Smooth muscle cell (in vitro differentiated cells): ENCODE data around the gene PBX1. TPM values are rescaled to one million over a fixed set of nuclear protein-coding genes. Genes with fewer than 3 reads are reported as not detected.

Experiments
- DNase-seq: peaks from one replicate; lab custom pipeline; 2025; ENCODE audit not compliant: unreplicated experiment; lab: John Stamatoyannopoulos, UW
- H2AFZ ChIP-seq: fragments of 200-600 bp; sonication (generic); 2 replicates; pipeline ENCODE4 v1.6.0; 2016; ENCODE audit warnings: antibody characterized with exemption, low read depth, mild to moderate bottlenecking
- H3F3A ChIP-seq: fragments of 200-600 bp; sonication (generic); 2 replicates; pipeline ENCODE4 v1.6.0; 2017; ENCODE audit warnings: antibody characterized with exemption, low read depth
- H3K27ac ChIP-seq: fragments of 200-600 bp; sonication (generic); 2 replicates; pipeline ENCODE4 v1.5.1; 2016; ENCODE audit warnings: low read depth, mild to moderate bottlenecking
- H3K27me3 ChIP-seq: fragments of 200-600 bp; sonication (generic); 2 replicates; pipeline ENCODE4 v1.6.1; 2016; ENCODE audit warnings: low read depth, mild to moderate bottlenecking
- H3K36me3 ChIP-seq: fragments of 200-600 bp; sonication (generic); 2 replicates; pipeline ENCODE4 v1.5.1; 2016; ENCODE audit warnings: low read depth
- H3K4me1 ChIP-seq: fragments of 200-600 bp; sonication (generic); 2 replicates; pipeline ENCODE4 v1.5.1; 2016; ENCODE audit warnings: low read depth
- H3K4me2 ChIP-seq: fragments of 200-600 bp; sonication (generic); 2 replicates; pipeline ENCODE4 v1.6.0; 2016; ENCODE audit warnings: mild to moderate bottlenecking
- H3K4me3 ChIP-seq: fragments of 200-600 bp; sonication (generic); 2 replicates; pipeline ENCODE4 v1.5.1; 2016; ENCODE audit warnings: mild to moderate bottlenecking
- H3K79me2 ChIP-seq: fragments of 200-600 bp; sonication (generic); 2 replicates; pipeline ENCODE4 v1.6.0; 2016; ENCODE audit warnings: low read depth, mild to moderate bottlenecking
- H3K9ac ChIP-seq: fragments of 200-600 bp; sonication (generic); 2 replicates; pipeline ENCODE4 v1.6.0; 2016; ENCODE audit warnings: low read depth
- H3K9me3 ChIP-seq: fragments of 200-600 bp; sonication (generic); replicated peaks from 2 replicates; pipeline ENCODE4 v1.5.1; 2016; ENCODE audit warnings: low read depth
- H4K20me1 ChIP-seq: fragments of 200-600 bp; sonication (generic); 2 replicates; pipeline ENCODE4 v1.6.0; 2016; ENCODE audit warnings: low read depth
- WGBS: methylation state at CpG from one replicate; pipeline ENCODE4 v1.1.7; 2016; ENCODE audit warnings: low lambda C conversion rate; 5-methylcytosine and 5-hydroxymethylcytosine counted together
- polyA plus RNA-seq: library from polyadenylated mRNA; unstranded; fragments of >200 nt; fragmentation: Nextera tagmentation; extraction: Ambion mirVana; gene quantifications from 2 replicates; pipeline ENCODE4 v1.2.1, GENCODE V29; 2016
- total RNA-seq: library from RNA; depleted of rRNA; stranded (reverse); fragments of >200 nt; gene quantifications from 2 replicates; pipeline ENCODE4 v1.2.3, GENCODE V29; 2014
- TF ChIP-seq, protein P1 (sequence below): fragments of 200-600 bp; sonication (generic); IDR thresholded peaks from 2 replicates; pipeline ENCODE4 v1.5.1; 2017; ENCODE audit warnings: borderline replicate concordance, mild to moderate bottlenecking, antibody characterized with exemption; ENCODE audit not compliant: insufficient read depth, poor library complexity, severe bottlenecking

Gene PBX1
- total and polyA plus RNA-seq, 2 experiments from 2014 or later: 8.1 to 70.8 TPM

DNA sequence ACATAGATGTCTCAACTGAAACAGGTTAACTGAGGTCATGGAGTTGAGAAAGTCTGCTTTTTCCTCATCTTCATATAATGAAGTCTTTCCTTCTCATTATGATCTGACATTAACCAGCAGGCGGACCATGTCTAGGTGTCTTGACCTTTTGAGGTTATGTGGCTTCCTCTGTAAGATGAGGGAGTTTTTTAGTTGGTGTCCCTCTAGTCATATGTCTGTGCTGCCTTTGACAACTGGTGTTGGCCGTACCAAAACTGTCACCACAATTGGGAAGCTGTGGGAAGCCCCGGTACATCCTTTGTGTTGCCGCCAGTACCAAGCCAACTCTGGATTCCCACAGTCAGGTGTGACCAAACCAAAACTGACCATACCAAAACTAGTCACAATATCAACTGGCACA is 105.1 kb downstream of the PBX1 start:
- Histone ChIP-seq H3K4me3 (no peak overlapping the region), H3K27ac (no peak overlapping the region), H3K4me2 (no peak overlapping the region), H3F3A (no peaks in the 10 kb centered on the region), H2AFZ (no peak overlapping the region), H3K27me3 (no peaks in the 10 kb centered on the region), H3K4me1 (peaks cover 6% of the 10 kb centered on the region), H3K9ac (no peak overlapping the region), H3K36me3 (no peaks in the 10 kb centered on the region), H4K20me1 (peaks cover 28% of the 10 kb centered on the region), H3K9me3 (no peaks in the 10 kb centered on the region), H3K79me2 (peaks cover 63% of the 10 kb centered on the region)
- WGBS: 98% methylated on average over 4 of the region's 4 CpGs
- TF ChIP-seq, protein P1, sequence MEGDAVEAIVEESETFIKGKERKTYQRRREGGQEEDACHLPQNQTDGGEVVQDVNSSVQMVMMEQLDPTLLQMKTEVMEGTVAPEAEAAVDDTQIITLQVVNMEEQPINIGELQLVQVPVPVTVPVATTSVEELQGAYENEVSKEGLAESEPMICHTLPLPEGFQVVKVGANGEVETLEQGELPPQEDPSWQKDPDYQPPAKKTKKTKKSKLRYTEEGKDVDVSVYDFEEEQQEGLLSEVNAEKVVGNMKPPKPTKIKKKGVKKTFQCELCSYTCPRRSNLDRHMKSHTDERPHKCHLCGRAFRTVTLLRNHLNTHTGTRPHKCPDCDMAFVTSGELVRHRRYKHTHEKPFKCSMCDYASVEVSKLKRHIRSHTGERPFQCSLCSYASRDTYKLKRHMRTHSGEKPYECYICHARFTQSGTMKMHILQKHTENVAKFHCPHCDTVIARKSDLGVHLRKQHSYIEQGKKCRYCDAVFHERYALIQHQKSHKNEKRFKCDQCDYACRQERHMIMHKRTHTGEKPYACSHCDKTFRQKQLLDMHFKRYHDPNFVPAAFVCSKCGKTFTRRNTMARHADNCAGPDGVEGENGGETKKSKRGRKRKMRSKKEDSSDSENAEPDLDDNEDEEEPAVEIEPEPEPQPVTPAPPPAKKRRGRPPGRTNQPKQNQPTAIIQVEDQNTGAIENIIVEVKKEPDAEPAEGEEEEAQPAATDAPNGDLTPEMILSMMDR: no peak
- DNase-seq: no peak

DNA sequence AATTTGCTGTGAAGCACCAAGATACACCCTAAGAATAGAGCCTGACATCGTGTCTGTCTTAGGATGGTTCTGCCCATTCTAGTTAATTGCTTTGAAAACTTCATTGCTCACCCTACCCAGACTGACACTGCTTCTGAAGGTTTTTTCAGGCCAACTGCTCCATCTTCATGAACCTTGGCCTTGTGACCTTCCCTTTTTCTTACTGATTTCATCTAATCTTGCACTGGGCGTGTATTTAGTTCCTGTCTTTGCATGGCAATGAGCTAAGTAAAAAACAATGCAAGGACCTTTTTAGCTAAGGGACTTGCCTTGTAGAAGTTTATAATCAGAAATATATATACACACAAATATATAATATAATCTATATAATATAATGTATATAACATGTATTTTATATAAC is 108.0 kb downstream of the PBX1 start:
- no peak overlapping the region for H3K27ac ChIP-seq
- no peaks in the 10 kb centered on the region for H3K9me3 ChIP-seq
- peaks cover 79% of the 10 kb centered on the region for H3K79me2 ChIP-seq
- H3K36me3 ChIP-seq: no peaks in the 10 kb centered on the region
- TF ChIP-seq, protein P1: no peak
- no peak overlapping the region for H2AFZ ChIP-seq
- no peak for DNase-seq
- H3K4me3 ChIP-seq: no peak overlapping the region
- no peak overlapping the region for H3K9ac ChIP-seq
- no peak overlapping the region for H3K4me2 ChIP-seq
- peaks cover 18% of the 10 kb centered on the region for H3K4me1 ChIP-seq
- peaks cover 16% of the 10 kb centered on the region for H4K20me1 ChIP-seq
- no peaks in the 10 kb centered on the region for H3K27me3 ChIP-seq
- 90% methylated on average over 2 of the region's 2 CpGs for WGBS
- peaks cover 3% of the 10 kb centered on the region for H3F3A ChIP-seq

DNA sequence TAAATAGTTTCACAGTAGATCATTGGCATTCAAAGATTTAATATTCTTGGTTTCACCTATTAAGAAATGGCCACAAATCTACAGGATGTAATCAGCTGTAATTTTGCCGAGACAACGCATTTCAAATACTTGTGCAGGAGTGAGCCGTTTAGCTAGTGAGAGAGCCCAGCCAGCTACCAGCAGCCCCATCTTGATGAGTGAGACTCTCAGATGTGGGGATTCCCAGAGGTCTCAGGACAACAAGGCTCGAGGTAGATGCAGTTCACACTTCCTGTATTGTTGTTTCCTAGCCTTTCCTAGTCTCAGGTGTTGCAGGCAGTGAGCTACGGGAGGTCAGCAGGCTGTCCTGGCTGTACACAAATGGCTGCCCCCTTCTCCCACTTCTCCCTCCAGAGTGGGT is 108.6 kb downstream of the PBX1 start:
- Histone ChIP-seq H3F3A (peaks cover 3% of the 10 kb centered on the region), H2AFZ (no peak overlapping the region), H3K9me3 (no peaks in the 10 kb centered on the region), H3K79me2 (peaks cover 81% of the 10 kb centered on the region), H3K27ac (no peak overlapping the region), H3K36me3 (no peaks in the 10 kb centered on the region), H3K4me1 (peaks cover 24% of the 10 kb centered on the region), H3K9ac (no peak overlapping the region), H3K27me3 (no peaks in the 10 kb centered on the region), H3K4me3 (no peak overlapping the region), H4K20me1 (peaks cover 16% of the 10 kb centered on the region), H3K4me2 (no peak overlapping the region)
- TF ChIP-seq, protein P1: no peak
- DNase-seq: no peak
- 81% methylated on average over 5 of the region's 5 CpGs for WGBS

DNA sequence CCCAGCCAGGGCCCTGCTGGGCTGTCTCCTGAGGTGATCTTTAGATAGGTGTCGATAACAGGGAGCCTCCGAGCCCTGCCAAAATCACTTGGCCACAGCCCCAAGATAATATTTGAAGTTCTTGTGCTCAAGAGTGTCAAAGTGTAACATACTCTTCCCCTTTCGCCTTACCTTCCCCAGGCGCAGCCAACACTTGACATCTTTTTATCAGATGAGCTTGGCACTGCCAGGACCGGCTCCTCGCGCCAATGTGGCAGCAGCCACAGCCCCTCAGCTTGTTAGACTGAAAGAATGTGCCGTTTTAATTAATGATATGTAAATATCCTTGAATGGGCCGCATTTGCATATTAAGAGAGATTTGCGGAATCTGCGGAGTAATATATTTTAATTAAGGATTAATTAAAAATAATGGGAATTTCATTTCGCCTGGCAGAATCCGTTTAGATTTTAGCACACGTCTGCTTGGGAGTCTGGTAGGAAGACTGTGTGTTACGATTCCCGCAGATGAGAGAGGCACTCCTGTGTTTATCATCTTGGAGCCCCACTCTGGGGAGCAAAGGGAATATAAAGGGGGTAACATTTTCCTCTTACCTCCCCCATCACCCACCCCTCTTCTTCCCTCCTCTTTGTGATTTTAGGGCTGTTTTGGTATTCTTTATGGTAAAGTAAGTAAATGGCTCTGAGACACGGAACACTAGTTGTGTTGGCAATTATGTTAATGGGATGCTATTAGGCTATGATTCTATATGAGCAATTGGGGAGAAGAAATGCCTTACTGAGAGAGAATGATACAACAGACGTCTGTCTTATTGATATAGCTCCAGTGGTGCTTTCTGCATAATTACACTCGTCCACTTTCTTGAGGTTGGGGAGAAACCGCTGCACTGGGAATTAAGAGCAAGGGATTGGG is 109.8 kb downstream of the PBX1 start:
- Histone ChIP-seq H2AFZ (no peak overlapping the region), H3F3A (peaks cover 3% of the 10 kb centered on the region), H3K9me3 (no peaks in the 10 kb centered on the region), H3K4me2 (no peak overlapping the region), H4K20me1 (peaks cover 6% of the 10 kb centered on the region), H3K4me1 (peaks cover 27% of the 10 kb centered on the region), H3K79me2 (peaks cover 81% of the 10 kb centered on the region), H3K27me3 (no peaks in the 10 kb centered on the region), H3K9ac (no peak overlapping the region), H3K27ac (no peak overlapping the region), H3K36me3 (no peaks in the 10 kb centered on the region), H3K4me3 (no peak overlapping the region)
- 97% methylated on average over 20 of the region's 20 CpGs for WGBS
- DNase-seq: no peak
- TF ChIP-seq, protein P1: no peak
